HG02852 (cell line): ENCODE data around the gene UBE2L5.

Experiments used
- ATAC-seq: cut with Tn5 transposase; IDR thresholded peaks from one replicate; pipeline ENCODE4 v1.9.1; 2021; ENCODE audit warnings: mild to moderate bottlenecking, moderate library complexity; ENCODE audit not compliant: unreplicated experiment

UBE2L5 gene

DNA sequence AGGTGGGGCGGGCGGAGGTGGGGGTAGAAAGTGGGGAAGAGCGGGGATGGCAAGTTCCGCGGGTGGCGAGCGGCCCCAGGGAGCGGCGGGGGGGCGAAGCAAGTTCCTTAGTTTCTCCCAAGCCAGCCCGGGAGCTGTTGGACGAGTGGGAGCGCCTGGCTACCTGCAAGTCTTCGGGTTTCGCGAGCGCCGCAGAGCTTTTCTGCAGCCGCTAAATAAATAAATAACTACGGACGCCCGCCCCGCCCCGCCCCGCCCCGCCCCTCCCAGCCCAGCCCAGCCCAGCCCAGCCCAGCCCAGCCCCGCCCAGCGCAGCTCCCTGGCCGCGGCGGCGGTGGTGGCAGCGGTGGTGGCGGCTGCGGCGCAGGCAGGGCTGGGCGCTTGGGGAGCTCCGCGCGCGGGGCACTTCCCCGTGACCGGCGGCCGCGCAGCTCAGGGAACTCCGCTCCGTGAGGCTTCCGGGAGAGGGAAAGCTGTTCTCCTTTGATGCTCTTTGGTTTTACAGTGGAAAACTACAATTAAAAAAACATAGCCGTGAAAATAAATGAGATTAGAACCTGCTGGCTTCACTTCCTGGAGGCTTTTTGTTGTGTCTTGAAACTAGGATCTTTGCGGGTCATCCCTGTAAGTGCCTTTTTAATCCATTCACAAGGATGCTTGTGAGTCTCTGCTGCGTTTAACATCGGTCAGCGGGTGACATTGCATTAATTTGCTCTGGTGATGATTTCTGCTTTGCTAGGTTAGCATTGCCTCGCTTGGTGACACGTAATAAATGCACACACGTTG is at the start of gene UBE2L5:
TSS of gene UBE2L5 (plus strand) at position 440 of the 786 bp plus-strand sequence. CDS start 5,498 bp downstream, outside the sequence.
- peak; percentile 78 for ATAC-seq

DNA sequence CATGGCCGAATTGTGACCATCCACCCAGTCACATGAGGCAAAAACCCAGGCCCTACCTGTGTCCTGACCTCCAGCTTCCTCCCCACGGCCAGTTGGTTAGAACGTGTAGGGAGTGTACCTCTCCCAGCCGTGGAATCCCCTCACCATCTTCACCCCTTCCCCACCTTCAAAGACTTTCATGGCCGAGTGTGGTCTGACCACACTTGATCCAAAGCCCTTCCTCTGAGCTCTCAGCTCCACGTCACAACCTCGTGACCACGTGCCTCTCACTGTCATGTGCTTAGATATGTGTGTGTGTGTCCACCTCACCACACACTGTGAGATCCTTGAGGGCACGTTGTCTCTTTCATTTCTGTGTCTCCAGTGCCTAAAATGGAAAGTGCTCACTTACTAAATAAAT is 48.6 kb upstream of the UBE2L5 start:
- peak; percentile 26 for ATAC-seq

DNA sequence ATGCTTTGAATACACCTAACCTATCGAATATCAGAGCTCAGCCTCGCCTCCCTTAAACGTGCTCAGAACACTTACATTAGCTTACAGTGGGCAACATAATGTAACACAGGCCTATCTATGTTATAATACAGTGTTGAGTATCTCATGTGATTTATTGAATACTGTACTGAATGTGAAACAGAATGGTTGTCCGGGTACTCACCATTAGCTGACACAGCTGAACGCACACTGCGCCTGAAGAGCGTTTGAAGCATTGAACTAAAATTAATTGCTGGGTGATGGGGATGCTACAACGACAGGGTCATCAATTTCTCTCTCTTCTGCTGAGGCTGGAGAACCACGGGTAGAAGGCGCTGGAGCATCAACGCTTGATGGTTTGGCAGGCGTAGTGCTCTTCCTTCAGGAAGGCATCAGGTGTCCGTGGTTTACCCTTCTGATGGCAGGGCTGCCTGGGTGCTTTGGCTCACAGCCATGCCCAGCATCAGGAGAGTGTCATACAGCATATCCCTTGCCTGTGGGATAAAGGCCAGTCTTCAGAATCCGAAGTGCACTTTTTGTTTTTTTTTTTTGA is 46.9 kb upstream of the UBE2L5 start:
- no peak for ATAC-seq

DNA sequence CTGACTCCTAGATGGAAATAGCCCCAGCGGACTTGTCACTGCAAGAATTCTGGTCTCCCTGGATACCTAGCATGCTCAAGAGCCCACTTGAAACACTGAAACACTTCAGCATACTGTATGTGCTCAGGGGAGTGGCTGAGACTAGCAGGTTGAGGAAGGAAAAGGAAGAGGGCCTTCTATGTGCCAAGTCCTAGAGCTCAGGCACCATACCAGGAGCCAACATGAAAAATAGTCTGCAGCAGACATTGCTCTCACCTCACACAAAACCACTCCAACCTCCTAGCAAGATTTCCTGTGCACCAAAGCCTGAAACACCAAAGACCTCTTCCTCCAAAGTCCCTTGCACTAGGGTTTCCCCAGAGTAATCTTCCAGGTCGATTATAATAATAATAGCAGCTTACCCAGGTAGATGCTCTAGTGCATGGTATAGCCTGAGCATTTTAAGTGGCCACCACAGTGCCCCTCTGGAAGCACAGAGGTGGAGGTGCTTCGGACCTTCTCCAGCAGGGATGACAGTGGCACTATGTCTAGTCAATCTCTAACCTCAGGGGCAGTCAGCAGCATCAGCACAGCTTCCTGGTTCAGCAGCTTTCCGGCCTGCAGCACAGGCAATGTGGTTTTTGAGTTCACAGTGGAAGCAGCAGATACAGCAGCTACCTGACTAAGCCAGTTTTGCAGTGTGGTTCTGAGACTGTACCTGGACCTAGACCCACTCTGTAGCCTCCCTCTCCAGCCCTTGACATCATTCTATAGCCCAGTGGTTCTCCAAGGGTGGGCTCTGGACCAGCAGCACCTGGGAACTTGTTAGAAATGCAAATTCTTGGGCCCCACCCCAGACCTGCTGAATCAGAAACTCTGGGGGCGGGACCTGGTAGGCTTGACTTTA is 45.6 kb upstream of the UBE2L5 start:
- ATAC-seq: peak; percentile 59

DNA sequence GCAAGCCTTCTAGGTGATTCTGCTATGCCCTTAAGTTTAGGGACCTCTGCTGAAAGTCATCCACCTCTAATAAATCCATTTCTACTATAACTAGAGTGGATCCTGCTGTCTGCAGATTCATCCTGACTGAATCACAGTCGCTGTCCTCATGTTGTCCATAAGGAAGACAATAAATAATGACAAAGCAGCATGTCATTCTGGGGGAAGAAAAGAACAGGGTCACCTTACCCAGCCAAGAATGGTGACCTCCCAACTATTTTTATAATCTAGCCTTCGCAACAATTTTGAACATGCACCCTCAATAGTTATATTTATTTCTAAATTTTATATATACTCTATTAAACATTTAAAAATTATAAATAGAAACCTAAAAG is 45.0 kb upstream of the UBE2L5 start:
- no peak for ATAC-seq

DNA sequence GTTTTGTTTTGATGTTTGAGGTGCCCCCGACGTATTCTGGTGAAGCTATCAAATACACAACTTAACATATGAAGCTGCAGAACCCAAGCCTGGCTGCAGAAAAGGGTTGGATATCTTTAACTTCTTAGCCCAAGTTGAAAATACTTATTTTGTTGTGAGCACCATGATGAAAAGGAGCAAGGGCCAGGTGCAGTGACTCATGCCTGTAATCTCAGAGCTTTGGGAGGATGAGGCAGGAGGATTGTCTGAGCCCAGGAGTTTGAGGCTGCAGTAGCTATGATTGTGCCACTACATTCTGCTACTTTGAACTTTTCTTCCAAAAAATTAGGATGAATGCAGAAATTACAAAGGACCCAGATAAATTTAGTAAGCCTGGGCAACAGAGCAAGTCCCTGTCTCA is 44.1 kb upstream of the UBE2L5 start:
- ATAC-seq: no peak

DNA sequence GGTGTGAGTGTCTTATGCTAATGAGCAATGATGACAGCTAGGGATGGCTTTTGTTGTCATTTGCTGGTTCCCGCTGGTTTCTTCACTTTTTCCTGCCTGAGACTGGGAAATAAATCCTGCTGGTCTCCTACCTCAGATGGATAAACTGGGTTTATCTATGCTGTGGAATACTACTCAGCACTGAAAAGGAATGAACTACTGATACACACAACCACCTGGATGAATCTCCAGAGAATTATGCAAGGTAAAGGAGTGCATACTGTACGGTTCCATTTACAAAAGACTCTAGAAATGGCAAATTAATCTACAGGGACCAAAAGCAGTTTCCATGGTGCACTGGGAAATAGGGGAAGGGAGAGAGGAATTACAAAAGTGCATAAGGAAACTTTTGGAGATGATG is 41.2 kb upstream of the UBE2L5 start:
- no peak for ATAC-seq

DNA sequence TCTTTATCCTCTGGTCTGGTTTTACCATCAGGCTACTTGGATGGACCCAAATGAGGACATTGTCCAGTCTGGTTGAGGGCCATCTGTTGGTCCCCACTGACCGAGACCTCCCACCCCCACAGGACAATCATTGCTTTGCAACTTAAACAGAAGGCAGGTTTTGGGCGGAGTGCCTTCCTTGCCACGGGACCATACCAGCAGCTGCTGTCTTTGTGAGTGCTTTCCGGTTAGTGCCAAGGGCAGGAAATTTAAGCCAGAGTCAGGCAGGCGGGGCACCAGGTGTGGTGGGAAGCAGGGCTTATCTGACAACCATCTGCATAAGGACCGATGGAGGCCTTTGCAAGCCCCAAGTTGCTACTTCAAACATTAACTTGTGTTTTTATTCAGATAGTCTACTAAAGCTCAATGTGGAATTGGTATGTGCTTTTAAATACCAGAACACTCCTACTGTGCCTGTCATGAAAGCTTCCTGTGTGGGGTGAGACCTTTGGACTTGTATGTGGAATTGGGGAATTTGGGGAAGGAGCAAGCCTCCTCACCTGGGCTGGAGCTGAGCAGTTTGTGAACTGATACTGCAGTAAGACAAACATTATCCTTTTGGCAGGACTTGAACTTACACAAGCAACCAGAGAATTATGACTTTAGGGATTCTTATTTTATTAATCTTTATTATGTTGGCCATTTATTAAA is 39.3 kb upstream of the UBE2L5 start:
- ATAC-seq: no peak

DNA sequence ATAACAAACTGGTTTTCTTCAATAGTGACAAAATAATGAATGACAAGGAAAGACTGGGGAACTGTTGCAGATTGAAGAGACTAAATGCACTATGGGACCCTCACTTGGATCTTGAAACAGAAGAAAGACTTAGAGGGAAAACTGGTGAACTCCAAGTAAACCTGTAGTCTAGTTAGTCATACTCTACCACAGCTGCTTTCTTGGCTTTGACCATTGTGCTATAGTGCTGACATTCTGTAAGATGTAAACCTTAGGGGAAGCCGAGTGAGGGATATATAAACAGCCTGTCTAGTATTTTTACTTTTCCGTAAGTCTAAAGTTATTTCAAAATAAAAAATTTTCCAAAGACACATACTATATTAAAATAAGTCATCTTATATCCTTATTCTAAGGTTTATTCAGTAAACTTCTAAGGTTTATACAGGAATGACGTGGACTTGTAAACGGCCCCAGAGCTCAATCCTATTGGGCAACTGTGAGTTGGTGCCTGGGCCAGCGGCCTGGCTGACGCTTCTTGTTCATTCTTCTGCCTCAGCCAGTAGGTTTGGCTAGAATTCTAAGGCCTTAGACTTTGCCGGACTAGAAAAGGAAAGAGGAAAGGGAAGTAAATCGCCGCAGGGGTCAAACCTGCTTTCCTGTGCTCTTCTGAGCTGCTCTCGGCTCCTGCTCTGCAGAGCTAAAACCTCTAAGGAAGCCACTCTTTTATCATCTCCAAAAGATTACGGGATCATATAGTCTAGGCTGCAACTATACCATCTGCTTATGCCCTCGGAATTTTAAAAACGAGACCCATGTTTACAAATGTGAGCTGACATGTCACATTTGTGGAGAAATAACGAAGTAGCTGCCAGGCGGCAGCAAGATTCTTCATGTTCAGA is 33.6 kb upstream of the UBE2L5 start:
- ATAC-seq: no peak

DNA sequence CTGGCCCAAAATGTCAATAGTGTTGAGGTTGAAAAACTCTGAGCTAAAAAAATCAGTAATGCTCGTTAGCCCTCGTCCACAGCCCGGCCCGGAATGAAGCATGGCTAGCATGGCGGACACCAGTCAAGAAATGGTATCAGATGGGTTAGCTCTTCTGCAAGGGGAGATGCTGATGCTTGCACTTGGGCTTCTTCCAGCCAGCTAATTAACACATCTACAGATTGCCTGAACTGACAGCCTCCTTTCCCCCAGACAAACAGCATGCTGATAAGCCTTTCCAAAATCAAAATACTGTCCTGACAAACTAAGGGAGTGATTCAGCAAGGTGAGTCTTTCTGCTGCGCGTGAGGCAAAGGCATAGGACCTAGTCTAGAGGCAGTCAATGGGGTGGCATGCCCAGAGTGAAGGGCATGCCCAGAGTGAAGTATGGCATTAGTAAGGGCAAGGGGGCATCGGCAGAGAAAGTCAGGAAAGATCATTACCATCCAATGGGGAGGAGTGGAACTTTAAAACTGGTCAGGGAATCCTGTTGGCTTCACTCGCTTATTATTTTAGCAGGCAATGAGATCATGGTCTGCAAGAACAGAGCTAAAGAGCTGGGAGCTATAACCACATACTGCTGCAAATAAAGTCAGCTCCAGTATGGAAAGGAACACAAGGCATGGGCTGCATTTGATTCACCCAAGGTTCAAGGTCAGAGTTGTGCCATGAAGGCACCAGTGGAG is 30.2 kb upstream of the UBE2L5 start:
- no peak for ATAC-seq

DNA sequence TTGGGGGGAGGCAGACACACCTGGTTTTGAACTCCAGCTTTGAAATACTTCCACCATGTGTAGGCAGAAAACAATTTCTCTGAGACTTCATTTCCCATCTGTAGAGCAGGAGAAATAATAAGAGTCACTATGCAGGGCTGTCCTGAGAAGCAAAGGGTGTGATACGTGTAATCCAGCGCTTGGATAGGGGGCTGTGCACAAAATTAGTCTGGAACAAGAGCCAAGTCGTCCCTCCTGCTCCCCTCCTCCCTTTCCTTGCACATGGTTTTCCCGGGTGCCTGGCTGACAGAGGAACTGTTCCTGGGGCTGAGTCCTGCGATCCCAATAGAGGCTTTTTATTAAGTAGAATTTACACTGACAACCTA is 29.6 kb upstream of the UBE2L5 start:
- ATAC-seq: no peak

DNA sequence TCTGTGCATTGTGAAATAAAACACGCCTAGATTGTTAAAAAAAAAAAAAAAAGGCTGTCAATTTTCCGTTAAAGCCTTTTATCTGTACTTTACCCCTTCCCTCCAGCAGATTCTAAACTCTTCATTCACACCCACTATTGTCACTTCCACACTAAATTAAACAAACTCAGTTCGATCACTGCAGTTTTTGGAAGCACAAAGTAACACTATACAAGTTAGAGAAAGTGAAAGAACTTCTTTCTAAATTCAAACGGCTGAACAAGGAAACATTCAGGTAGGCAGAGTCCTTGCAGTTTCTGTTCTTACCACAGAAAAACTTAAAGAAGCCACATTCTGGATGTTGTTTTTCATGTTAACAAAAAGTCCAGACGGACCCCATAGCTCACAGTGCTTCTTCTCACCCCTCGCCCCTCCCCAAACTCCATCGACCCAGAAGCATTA is 27.5 kb upstream of the UBE2L5 start:
- peak; percentile 83 for ATAC-seq

DNA sequence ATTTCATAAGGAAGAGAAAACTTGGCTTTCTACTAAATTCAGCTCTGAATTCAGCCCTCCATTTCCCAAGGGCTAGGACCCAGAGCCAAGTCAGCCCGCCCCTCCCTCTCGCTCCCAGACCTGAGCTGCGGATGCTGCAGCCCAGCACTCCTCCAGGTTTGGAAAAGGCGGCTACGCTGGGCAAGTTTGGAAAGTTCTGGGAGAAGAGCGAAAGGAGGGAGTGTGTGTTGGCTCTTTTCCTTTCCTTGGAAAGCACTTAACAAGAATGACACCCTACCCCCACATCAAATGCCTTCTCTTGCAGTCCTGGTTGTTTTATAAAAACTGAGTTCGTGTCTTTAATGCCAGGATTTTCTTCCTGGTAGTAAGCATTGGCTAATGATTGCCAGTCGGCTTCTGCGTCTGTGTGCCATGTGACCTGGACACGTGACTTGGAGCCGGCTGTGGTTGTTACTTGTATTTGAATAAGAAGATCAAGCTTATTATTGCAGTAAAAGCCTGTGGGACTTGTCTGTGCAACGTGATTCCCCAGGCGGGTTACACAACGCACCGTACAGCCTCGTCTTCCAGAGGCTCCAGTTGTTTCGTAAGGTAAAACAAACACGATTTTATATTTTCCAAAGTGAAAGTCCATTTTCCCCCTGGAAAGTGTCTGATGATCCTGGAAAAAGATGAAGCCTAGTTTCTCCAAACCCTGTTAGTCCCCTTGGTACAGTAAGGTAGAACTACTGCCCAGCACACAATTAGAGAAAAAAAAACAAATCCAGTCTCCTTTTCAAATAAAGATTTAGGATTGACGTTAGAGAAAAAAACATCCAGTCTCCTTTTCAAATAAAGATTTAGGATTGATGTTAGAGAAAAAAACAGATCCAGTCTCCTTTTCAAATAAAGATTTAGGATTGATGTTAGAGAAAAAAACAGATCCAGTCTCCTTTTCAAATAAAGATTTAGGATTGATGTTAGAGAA is 26.8 kb upstream of the UBE2L5 start:
- peak; percentile 63 for ATAC-seq

DNA sequence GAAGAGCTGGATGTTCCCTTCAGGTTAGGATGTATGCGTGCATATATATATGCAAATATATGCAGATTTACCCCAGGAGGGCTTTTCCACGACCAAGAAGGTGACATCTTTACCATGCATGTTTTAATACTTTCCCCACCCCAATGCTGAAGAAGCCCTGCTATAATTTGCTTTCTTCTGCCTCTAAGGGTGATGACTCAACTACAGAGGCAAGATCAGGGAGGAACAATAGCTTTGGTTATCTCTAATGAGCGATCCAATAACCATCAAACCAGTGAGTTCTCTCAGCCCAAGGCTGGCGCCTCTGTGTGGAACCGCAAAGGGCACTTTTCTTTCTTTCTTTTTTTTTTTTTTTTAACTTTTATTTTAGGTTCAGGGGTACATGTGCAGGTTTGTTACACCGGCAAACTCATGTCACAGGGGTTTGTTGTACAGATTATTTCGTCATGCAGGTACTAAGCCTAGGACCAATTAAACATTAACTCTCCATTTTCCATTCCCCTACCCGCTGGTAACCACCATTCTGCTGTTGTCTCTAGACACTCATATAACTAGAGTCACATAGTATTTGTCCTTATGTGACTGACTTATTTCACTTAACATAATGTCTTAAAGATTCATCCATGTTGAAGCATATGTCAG is 25.7 kb upstream of the UBE2L5 start:
- no peak for ATAC-seq

DNA sequence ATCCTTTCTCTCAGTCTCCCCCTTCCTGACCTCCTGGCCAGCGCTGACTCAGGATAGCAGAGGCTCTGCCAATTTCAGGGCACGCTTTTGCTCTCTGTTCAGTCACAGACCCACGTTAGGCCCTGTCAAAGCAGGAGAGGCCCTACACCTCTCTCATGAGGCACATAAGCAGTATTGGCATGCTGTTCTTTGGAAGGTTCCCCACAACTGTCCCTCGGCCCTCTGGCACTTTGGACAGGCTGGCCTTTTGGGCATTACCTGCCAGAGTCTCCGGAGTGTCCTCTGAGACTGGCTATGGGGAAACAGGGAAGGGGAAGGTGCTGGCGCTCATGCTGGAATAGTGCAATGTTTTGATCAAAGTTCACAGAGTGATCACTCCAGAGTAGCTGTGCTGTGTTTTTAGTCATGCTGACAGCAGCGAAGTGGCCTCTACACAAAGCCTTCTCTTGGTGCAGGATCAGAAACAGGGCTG is 23.7 kb upstream of the UBE2L5 start:
- ATAC-seq: no peak

DNA sequence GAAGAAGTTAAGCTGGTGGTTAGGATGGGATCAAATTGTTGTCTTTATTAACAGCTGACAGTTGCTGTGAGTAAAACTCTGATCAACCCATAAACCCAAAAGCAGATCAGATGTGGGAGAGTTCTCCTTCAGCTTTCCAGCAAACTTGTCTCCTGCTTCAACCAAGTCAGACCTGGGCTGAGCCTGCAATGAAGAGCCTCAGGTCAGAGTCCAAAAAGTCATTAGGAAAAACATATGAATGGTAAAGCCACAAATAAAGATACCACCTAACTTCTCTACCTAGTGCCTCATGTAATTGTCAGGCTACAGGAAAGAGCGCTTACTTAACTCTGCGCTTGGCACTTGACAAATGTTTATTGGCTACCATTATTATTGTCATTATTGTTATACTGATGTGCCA is 21.9 kb upstream of the UBE2L5 start:
- ATAC-seq: no peak

DNA sequence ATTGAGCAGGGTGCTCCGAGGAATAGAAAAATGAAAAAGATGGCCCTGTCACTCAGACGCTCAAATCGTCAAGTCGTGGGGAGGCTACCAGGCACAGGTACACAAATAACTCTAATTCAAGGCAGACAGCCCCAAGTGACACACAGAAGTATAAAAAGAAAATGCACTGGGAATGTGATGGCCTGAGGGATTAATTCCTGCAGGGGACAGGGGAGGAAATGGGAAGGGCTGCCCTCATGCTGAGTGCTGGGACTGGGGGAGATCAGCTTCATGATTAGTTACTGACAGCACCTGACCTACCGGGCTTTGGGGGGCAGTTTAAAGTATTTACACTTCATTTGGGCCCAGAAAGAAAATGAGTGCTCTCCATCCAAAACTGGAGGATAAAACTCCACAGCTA is 20.9 kb upstream of the UBE2L5 start:
- no peak for ATAC-seq

DNA sequence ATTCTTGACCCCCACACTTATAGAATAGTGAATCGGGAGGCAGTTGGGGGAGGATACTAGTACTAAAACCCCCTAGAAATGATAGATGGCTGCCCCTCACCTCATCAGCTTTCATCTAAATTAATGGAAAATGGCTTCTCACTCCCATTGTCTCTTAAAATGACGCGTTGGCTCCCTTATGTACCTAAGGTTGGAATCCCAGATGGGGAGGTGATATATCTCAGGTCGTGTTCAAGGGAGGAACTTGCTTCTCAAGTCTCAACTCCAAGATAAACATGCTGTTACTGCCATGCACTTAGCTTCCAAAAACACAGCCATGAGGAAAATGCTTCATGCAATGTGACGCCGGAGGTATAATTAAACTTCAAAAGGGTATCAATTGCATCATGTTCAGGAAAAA is 18.8 kb upstream of the UBE2L5 start:
- no peak for ATAC-seq
